ENCODE measurements around the gene HIGD1A.

DNA sequence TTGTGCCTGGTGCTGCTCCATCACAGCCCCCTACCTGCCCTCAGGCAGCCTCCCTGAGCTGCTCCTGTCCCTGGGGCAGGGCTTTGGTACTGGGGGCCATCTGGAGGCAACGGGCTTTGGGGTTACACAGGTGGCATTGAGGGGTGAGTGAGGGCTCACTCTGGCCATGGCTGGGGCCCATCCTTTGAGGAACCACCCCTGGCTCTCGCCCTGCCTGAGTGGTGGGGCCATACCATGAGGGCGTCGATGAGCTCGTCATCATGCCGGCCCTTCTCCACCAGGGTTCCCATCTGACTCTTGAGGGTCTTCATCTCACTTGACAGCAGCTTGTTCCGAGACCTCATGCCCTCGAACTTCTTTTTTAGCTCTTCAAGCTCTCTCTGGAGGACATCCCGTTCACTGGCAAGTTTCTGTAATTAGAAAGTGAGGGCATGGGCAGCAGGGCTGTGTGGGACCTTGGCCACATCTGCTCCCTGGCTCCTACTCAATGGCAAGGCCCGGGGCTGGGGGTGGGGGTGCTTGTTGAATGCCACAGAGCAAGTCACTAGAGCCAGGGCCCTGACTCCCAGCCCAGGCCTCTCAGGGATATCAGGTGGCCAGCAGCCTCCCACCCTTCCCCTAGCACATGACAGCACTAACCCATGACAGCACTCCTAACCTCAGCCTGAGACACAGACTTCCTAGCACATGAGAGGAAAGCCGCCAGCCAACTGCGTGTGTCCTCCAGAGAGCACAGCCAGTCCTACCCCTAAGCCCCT lies 64.7 kb downstream of the HIGD1A start:
- TF ChIP-seq, protein P1, sequence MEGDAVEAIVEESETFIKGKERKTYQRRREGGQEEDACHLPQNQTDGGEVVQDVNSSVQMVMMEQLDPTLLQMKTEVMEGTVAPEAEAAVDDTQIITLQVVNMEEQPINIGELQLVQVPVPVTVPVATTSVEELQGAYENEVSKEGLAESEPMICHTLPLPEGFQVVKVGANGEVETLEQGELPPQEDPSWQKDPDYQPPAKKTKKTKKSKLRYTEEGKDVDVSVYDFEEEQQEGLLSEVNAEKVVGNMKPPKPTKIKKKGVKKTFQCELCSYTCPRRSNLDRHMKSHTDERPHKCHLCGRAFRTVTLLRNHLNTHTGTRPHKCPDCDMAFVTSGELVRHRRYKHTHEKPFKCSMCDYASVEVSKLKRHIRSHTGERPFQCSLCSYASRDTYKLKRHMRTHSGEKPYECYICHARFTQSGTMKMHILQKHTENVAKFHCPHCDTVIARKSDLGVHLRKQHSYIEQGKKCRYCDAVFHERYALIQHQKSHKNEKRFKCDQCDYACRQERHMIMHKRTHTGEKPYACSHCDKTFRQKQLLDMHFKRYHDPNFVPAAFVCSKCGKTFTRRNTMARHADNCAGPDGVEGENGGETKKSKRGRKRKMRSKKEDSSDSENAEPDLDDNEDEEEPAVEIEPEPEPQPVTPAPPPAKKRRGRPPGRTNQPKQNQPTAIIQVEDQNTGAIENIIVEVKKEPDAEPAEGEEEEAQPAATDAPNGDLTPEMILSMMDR (conservative IDR thresholded peaks at IDR 0.05; ENCODE audit: low read depth, low read length): no peak
- TF ChIP-seq EZH2 (IDR thresholded peaks at IDR 0.05; ENCODE audit: low read length, unreplicated experiment): no peak
- TF ChIP-seq EZH2phosphoT487 (IDR thresholded peaks at IDR 0.05; ENCODE audit: borderline replicate concordance, low read length): no peak

Data from PC-3 (cell line).